Activated B cell treated with CpG ODN at 0.5 μM for 24 hours (primary cell): ENCODE data around the gene GMPR2. TPM values are rescaled to one million over a fixed set of nuclear protein-coding genes. Genes with fewer than 3 reads are reported as not detected.

Experiments
- ATAC-seq: fragments of 200-7000 bp; cut with Tn5 transposase; one replicate; pipeline ENCODE4 v1.10.0; 2021; ENCODE audit warnings: low read depth, mild to moderate bottlenecking, moderate library complexity
- CTCF ChIA-PET: fragments of 350-600 bp; sonication (Branson Sonifier 250); formaldehyde crosslinking; loops from one replicate; lab custom pipeline; 2021; ENCODE audit warnings: antibody characterized with exemption; lab: Charles Lee
- POLR2A ChIA-PET: fragments of 350-600 bp; sonication (Branson Sonifier 250); formaldehyde crosslinking; loops from one replicate; lab custom pipeline; 2021; ENCODE audit warnings: antibody characterized with exemption; lab: Charles Lee
- DNase-seq: peaks from one replicate; pipeline ENCODE4 v3.0.0; 2022
- H3K27ac Mint-ChIP-seq: one replicate; pipeline ENCODE4 v1.8.0; 2020; ENCODE audit warnings: mixed read lengths
- H3K27me3 Mint-ChIP-seq: one replicate; pipeline ENCODE4 v1.8.0; 2021; ENCODE audit warnings: mixed read lengths
- H3K36me3 Mint-ChIP-seq: one replicate; pipeline ENCODE4 v1.8.0; 2021; ENCODE audit warnings: low read depth, mixed read lengths
- H3K4me1 Mint-ChIP-seq: one replicate; pipeline ENCODE4 v1.8.0; 2021; ENCODE audit warnings: mixed read lengths
- H3K4me3 Mint-ChIP-seq: one replicate; pipeline ENCODE4 v1.8.0; 2020; ENCODE audit warnings: mild to moderate bottlenecking, mixed read lengths
- H3K9me3 Mint-ChIP-seq: one replicate; pipeline ENCODE4 v1.8.0; 2020; ENCODE audit warnings: mixed read lengths
- intact Hi-C: fragments of 100-400 bp; cut with micrococcal nuclease; formaldehyde crosslinking; loops from one replicate; pipeline ENCODE4 v1.15.1; 2024
- total RNA-seq: library from RNA; stranded (reverse); gene quantifications from 2 replicates; pipeline ENCODE4 v1.2.3, GENCODE V29; 2022
- TF ChIP-seq, protein P1 (sequence below): fragments of 200-600 bp; IDR thresholded peaks from one replicate; pipeline ENCODE4 v1.8.0; 2022; ENCODE audit warnings: antibody characterized with exemption, mild to moderate bottlenecking

The GMPR2 gene
- total RNA-seq, 1 donor from 2014 or later, result 50.2 TPM

- Mint-ChIP-seq H3K27ac (peak overlapping the region; percentile 57), H3K9me3 (peaks cover 6% of the 10 kb centered on the region), H3K4me3 (no peak overlapping the region), H3K27me3 (no peaks in the 10 kb centered on the region), H3K36me3 (peaks cover 81% of the 10 kb centered on the region), H3K4me1 (peaks cover 37% of the 10 kb centered on the region)
- ChIA-PET CTCF (no interaction called here), POLR2A (interaction anchor here (0.6 to 1.6 kb wide), 4 partner anchors 9 to 73 kb away, joined by 3 to 9 read pairs (median 4); partner anchors contain the start of genes MDP1 and TM9SF1)
- DNase-seq (no peak), ATAC-seq (peak; percentile 52)
- intact Hi-C loops, result no loop called here
- TF ChIP-seq, protein P1, sequence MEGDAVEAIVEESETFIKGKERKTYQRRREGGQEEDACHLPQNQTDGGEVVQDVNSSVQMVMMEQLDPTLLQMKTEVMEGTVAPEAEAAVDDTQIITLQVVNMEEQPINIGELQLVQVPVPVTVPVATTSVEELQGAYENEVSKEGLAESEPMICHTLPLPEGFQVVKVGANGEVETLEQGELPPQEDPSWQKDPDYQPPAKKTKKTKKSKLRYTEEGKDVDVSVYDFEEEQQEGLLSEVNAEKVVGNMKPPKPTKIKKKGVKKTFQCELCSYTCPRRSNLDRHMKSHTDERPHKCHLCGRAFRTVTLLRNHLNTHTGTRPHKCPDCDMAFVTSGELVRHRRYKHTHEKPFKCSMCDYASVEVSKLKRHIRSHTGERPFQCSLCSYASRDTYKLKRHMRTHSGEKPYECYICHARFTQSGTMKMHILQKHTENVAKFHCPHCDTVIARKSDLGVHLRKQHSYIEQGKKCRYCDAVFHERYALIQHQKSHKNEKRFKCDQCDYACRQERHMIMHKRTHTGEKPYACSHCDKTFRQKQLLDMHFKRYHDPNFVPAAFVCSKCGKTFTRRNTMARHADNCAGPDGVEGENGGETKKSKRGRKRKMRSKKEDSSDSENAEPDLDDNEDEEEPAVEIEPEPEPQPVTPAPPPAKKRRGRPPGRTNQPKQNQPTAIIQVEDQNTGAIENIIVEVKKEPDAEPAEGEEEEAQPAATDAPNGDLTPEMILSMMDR, result no peak
Measured at GRCh38 chr14:24207104-24207551, 25.6 kb upstream of the GMPR2 start.

GRCh38 chr14:24207625-24208024, 25.1 kb upstream of the GMPR2 start:
- peaks cover 76% of the 10 kb centered on the region for H3K36me3 Mint-ChIP-seq
- H3K27me3 Mint-ChIP-seq, result no peaks in the 10 kb centered on the region
- intact Hi-C loops, result no loop called here
- H3K9me3 Mint-ChIP-seq, result peaks cover 4% of the 10 kb centered on the region
- TF ChIP-seq, protein P1, result no peak
- H3K27ac Mint-ChIP-seq, result peak overlapping the region; percentile 57
- ChIA-PET CTCF (no interaction called here), POLR2A (interaction anchor here (0.9 to 1.6 kb wide), 3 partner anchors 8 to 72 kb away, joined by 3 to 9 read pairs (median 5); partner anchors contain the start of gene MDP1)
- H3K4me1 Mint-ChIP-seq, result peaks cover 41% of the 10 kb centered on the region
- no peak for DNase-seq
- ATAC-seq, result no peak
- H3K4me3 Mint-ChIP-seq, result no peak overlapping the region

- peak overlapping the region; percentile 95 for H3K27ac Mint-ChIP-seq
- H3K36me3 Mint-ChIP-seq, result peaks cover 70% of the 10 kb centered on the region
- ATAC-seq (no peak), DNase-seq (no peak)
- H3K27me3 Mint-ChIP-seq, result no peaks in the 10 kb centered on the region
- peaks cover 68% of the 10 kb centered on the region for H3K4me1 Mint-ChIP-seq
- H3K4me3 Mint-ChIP-seq, result peak overlapping the region; percentile 91
- TF ChIP-seq, protein P1, result no peak
- no peaks in the 10 kb centered on the region for H3K9me3 Mint-ChIP-seq
- intact Hi-C loops, result loop anchor here (5.0 kb wide), 1 partner anchor 909 kb away; the partner anchor contains the start of gene PPP1R3E
- ChIA-PET CTCF (interaction anchor here (0.7 to 1.5 kb wide), 2 partner anchors 16 to 31 kb away, joined by 3 to 4 read pairs; partner anchors contain the start of genes TINF2 and TM9SF1), POLR2A (interaction anchor here (0.6 to 6.6 kb wide), 8 partner anchors 13 to 86 kb away, joined by 3 to 143 read pairs (median 19); partner anchors contain the start of genes IPO4, IRF9, PSME1 and PSME2)
Measured at GRCh38 chr14:24211311-24211710, 21.4 kb upstream of the GMPR2 start.

- CTCF ChIA-PET, result interaction anchor here (0.8 to 5.6 kb wide), 10 partner anchors 17 to 222 kb away, joined by 3 to 37 read pairs (median 3); partner anchors contain the start of genes IPO4, IRF9, TINF2 and TM9SF1
- TF ChIP-seq, protein P1, result no peak
Measured at GRCh38 chr14:24212924-24213865, 19.5 kb upstream of the GMPR2 start, which contains the start of gene CHMP4A. Gene CHMP4A, minus strand, starts transcription at chr14:24213488. Its CDS starts 49 bp downstream, at chr14:24213439.

More at GRCh38 chr14:24212924-24213865, 19.5 kb upstream of the GMPR2 start, which contains the start of gene CHMP4A:
- DNase-seq (peak; percentile 83), ATAC-seq (peak; percentile 76)
- POLR2A ChIA-PET, result interaction anchor here (0.6 to 6.6 kb wide), 41 partner anchors 9 to 892 kb away, joined by 3 to 143 read pairs (median 5); partner anchors contain the start of genes CBLN3, CIDEB, DCAF11 and DHRS1
- no peaks in the 10 kb centered on the region for H3K27me3 Mint-ChIP-seq
- no peaks in the 10 kb centered on the region for H3K9me3 Mint-ChIP-seq
- peak within 1 kb of the TSS; percentile 91 for H3K4me3 Mint-ChIP-seq
- H3K36me3 Mint-ChIP-seq, result peaks cover 61% of the 10 kb centered on the region
- H3K4me1 Mint-ChIP-seq, result peaks cover 56% of the 10 kb centered on the region
- peak within 1 kb of the TSS; percentile 95 for H3K27ac Mint-ChIP-seq
- intact Hi-C loops, result loop anchor here (1.0 to 5.0 kb wide), 10 partner anchors 18 to 911 kb away; partner anchors contain the start of genes DCAF11, EMC9, IPO4 and NRL
